ENCODE results near the gene FUOM.

The FUOM gene

GRCh38 chr10:133357285-133358161 is at the start of gene FUOM:
FUOM (minus strand) TSS chr10:133358019; CDS start chr10:133358007, 12 bp downstream.
- in situ Hi-C loops (cut with MboI; ENCODE audit: low sequenced_read_pairs), result no loop called here

- in situ Hi-C loops (cut with MboI; ENCODE audit: low sequenced_read_pairs), result no loop called here
These were observed 48.2 kb upstream of the FUOM start for GRCh38 chr10:133405844-133406527.

DNA sequence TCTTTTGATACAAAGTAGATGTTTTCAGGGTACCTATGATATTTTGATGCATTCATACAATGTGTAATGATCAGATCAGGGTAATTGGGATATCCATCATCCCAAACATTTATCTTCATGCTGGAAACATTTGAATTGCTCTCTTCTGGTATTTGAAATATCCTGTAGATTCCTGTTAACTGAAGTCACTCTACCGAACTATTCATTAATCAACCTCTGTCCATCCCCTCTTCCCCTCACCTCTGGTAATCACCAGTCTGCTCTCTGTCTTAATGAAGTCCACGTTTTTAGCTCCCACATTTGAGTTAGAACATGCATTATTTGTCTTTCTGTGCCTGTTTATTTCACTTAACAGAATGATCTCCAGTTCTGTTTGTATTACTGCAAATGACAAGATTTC is 47.5 kb upstream of the FUOM start:
- in situ Hi-C loops (cut with MboI; ENCODE audit: low sequenced_read_pairs), result no loop called here

- in situ Hi-C loops (cut with MboI; ENCODE audit: low sequenced_read_pairs), result no loop called here
These were observed 46.0 kb upstream of the FUOM start for GRCh38 chr10:133403784-133404183.

- in situ Hi-C loops (cut with MboI; ENCODE audit: low sequenced_read_pairs), result no loop called here
These were observed 45.5 kb upstream of the FUOM start for GRCh38 chr10:133403359-133403758.

GRCh38 chr10:133401981-133402725 is 44.3 kb upstream of the FUOM start:
- in situ Hi-C loops (cut with MboI; ENCODE audit: low sequenced_read_pairs), result no loop called here

DNA sequence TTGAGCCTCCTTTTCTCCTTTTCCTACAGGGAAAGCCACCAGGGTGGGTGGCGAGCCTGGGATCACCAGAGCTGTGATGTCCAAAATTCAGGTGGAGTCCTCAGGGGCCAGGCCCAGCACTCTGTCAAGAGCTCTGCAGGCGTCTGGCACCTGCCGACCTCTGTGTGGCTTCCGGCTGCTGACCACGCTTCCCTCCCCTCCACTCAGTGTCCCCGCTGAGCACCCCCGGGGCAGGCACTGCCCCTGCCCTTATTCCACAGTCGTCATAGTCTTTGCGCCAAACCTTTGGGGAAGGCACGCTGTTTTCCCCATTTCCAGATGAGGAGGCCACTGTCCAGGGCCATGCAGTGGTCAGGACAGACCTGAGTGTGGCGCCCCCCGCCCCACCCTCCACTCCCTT is 43.7 kb upstream of the FUOM start:
- in situ Hi-C loops (cut with MboI; ENCODE audit: low sequenced_read_pairs), result no loop called here

GRCh38 chr10:133400624-133401424 is 43.0 kb upstream of the FUOM start:
- in situ Hi-C loops (cut with MboI; ENCODE audit: low sequenced_read_pairs), result no loop called here

DNA sequence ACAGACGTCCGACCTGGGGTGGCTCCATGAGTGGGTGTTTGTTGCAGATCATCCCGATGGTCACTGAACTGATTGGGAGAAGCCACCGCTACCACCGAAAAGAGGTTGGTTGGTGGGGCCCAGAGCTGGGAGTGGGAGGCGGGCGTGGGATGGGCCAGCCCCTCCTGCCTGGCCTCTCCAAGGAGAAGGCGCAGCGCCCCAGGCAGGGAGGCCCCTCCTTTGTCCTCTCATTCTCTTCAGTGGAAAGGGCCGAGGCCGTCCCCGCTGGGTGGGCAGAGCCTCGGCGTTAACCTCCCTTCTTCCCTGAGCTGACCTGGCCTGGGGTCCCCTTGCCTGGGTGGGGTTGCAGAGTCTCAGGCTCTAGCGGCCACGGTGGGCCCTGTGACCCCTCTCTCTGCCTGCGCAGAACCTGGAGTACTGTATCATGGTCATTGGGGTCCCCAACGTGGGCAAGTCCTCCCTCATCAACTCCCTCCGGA is 41.3 kb upstream of the FUOM start:
- in situ Hi-C loops (cut with MboI; ENCODE audit: low sequenced_read_pairs), result no loop called here

GRCh38 chr10:133397938-133398337 is 40.1 kb upstream of the FUOM start:
- in situ Hi-C loops (cut with MboI; ENCODE audit: low sequenced_read_pairs), result no loop called here

GRCh38 chr10:133396035-133396624 is 38.3 kb upstream of the FUOM start:
- in situ Hi-C loops (cut with MboI; ENCODE audit: low sequenced_read_pairs), result no loop called here

DNA sequence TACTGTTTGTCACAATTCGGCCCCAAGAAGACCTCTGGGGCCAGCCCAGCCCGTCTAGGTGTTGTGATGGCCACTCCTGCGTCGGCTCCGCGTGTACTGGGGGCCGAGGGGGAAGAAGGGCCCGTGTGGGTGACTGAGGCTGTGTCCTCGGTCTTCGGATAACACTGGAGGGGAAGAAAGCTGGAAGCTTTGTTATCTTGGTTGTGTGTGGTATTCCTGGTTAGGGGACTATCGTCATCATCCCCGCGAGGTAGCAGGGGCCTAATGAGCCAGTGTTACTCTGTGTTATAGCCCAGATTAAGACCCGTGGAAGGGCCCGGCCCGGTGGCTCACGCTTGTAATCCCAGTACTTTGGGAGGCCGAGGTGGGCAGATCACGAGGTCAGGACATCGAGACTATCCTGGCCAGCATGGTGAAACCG is 37.0 kb upstream of the FUOM start:
- in situ Hi-C loops (cut with MboI; ENCODE audit: low sequenced_read_pairs), result no loop called here

GRCh38 chr10:133394064-133394663 is 36.3 kb upstream of the FUOM start, which contains the start of gene MTG1:
MTG1 (plus strand) TSS chr10:133394157; CDS start chr10:133394221, 64 bp downstream.
- in situ Hi-C loops (cut with MboI; ENCODE audit: low sequenced_read_pairs), result no loop called here

DNA sequence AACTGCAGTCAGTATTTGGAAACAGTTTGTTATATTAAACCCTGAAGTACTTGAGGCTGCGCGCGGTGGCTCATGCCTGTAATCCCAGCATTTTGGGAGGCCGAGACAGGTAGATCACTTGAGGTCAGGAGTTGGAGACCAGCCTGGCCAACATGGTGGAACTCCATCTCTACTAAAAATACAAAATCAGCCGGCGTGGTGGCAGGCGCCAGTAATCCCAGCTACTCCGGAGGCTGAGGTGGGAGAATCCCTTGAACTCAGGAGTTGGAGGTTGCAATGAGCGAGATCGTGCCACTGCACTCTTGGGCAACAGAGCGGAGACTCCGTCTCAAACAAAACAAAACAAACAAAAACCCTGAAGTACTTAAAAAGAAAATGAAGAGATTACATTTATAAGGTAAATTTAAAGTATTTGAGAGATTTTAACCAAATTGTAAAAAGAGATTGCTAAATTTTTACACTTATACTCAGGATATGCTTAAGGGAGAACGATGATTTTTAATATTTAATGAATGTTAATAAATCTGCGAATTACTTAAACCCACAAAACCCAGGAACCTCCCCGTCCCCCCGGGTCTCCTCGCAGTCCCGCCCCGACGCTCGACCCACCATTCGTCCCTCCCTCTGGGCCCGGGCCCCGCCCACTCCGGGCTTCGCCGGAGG is 35.7 kb upstream of the FUOM start:
- in situ Hi-C loops (cut with MboI; ENCODE audit: low sequenced_read_pairs), result no loop called here

DNA sequence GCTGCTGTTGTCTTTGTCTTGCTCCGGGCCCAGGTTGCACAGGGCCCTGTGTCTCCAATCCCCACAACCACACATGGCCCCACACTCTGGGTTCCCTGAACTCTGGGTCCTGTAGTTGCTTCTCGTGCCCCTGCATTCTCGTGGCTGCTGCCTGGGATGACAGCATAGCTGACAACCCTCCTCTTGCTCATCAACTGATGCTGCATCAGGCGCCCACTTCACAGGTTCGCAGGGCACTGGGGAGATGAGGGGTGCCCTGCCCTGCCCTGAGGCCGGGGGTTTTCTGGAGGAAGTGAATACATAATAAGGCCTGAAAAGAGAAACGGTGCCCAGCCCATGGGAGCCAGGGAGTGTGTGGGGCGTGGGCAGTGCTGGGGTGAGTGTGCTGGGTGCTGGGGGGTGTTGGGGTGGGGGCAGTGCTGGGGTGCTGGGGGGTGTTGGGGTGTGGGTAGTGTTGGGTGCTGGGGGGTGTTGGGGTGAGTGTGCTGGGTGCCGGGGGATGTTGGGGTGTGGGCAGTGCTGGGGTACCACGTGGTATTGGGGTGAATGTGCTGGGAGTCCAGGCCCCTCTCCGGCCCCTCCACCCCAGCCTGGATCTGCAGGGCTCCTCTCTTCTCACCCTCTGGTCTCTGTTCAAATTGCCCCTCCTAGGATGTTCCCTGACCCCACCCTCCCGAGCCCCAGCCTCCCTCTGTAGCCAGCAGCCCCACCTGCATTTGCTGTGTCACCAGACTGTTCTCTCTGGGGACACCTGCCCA is 34.1 kb upstream of the FUOM start:
- in situ Hi-C loops (cut with MboI; ENCODE audit: low sequenced_read_pairs), result no loop called here

DNA sequence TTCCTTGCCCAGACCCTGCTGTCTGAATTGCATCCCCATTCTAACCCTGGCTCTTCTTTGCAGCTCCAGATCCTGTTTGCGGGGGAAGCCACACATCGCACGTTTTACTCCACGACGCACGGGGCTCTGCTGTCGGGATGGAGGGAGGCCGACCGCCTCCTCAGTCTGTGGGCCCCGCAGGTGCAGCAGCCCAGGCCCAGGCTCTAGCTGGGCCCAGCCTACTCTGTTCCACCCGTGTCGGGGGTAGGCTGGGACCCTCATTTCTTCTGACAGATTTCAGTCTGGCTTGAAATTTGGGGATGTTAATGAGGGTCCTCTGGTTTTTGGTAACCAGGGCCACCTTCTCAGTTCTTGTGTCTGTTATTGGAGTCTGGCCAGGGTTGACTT is 33.4 kb upstream of the FUOM start:
- in situ Hi-C loops (cut with MboI; ENCODE audit: low sequenced_read_pairs), result no loop called here

DNA sequence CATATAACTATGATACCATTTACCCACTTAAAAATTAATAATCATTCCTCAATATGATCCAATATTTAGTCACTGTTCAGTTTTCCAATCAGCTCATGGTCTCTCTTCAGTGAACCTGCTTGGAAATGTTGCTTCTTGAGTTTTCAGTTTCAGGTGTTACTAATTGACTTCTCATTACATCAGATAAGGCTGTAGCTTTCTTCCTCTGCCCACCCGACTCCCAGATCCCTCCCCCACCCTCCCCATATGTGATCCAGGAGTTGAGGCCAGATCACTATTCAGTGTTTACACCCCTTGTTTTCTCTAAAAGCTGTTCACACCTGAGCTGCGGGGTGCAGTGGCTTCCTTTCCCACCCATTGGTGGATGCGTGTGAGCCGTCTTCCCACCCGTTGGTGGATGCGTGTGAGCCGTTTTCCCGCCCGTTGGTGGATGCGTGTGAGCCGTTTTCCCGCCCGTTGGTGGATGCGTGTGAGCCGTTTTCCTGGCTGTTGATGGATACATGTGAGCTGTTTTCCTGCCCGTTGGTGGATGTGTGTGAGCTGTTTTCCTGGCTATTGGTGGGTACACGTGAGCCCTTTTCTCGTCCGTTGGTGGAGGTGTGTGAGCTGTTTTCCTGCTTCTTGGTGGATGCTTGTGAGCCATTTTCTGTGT is 32.9 kb upstream of the FUOM start:
- in situ Hi-C loops (cut with MboI; ENCODE audit: low sequenced_read_pairs), result no loop called here

Measured in HL-60/S4 treated with phorbol 12-myristate 13-acetate at 8.2 ng/mL for 4 days and 3 days (cell line).